ENCODE results near the gene TMEM138. TPM values are rescaled to one million over a fixed set of nuclear protein-coding genes. Genes with fewer than 3 reads are reported as not detected.

Gene TMEM138
- total RNA-seq, 3 donors from 2014 or later = 24.6 to 38.5 (median 32.8) TPM

- Histone ChIP-seq H3K9me3 (no peaks in the 10 kb centered on the region), H3K27ac (peak overlapping the region; percentile 58 to 92), H3K4me1 (peaks cover 4 to 10% of the 10 kb centered on the region in 2 donors), H3K36me3 (peaks cover 7% of the 10 kb centered on the region), H3K4me3 (no peak overlapping the region), H3K27me3 (no peaks in the 10 kb centered on the region)
- no peak for DNase-seq (ENCODE audit: low spot score in 2 of 2)
- no peak for TF ChIP-seq CTCF (IDR thresholded peaks at IDR 0.05)
- intact Hi-C loops (cut with DNase I; ENCODE audit: low total_unique reads) = no loop called here
These were observed 41.5 kb downstream of the TMEM138 start for GRCh38 chr11:61403658-61404057.

DNA sequence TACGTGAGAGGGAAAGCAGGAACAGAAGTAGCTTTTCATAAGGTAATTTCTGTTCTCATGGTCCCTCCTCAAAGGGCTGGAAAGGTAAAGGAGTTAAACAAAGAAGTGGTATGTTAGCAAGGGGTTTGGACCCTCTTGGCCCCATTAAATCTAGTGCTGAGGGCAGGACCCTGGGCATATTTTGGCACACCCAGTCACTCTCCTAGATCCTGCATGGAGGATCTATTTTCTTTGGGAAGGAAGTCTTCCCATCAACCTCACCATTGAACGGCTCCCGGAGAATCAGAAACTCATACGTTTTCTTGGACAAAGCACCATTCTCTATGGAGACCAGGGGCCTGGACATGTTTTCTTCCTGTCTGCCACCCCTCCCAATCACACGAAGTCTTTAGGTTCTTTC, 41.9 kb downstream of the TMEM138 start:
- TF ChIP-seq CTCF (IDR thresholded peaks at IDR 0.05) = no peak
- TF ChIP-seq POLR2A (IDR thresholded peaks at IDR 0.05) = no peak
- TF ChIP-seq POLR2AphosphoS5 (IDR thresholded peaks at IDR 0.05) = no peak
- no peak overlapping the region for H3K4me3 ChIP-seq
- H3K27ac ChIP-seq = peak overlapping the region; percentile 58 to 92
- peaks cover 7% of the 10 kb centered on the region for H3K36me3 ChIP-seq
- intact Hi-C loops (cut with DNase I; ENCODE audit: low total_unique reads) = no loop called here
- no peaks in the 10 kb centered on the region for H3K27me3 ChIP-seq
- no peak for DNase-seq (ENCODE audit: low spot score in 2 of 2)
- peaks cover 4 to 10% of the 10 kb centered on the region in 2 donors for H3K4me1 ChIP-seq
- H3K9me3 ChIP-seq = no peaks in the 10 kb centered on the region

GRCh38 chr11:61404641-61405040, 42.5 kb downstream of the TMEM138 start:
- peaks cover 7% of the 10 kb centered on the region for H3K36me3 ChIP-seq
- no peak for DNase-seq (ENCODE audit: low spot score in 2 of 2)
- TF ChIP-seq POLR2AphosphoS5 (IDR thresholded peaks at IDR 0.05) (no peak), POLR2A (IDR thresholded peaks at IDR 0.05) (no peak), CTCF (IDR thresholded peaks at IDR 0.05) (no peak)
- no peaks in the 10 kb centered on the region for H3K27me3 ChIP-seq
- intact Hi-C loops (cut with DNase I; ENCODE audit: low total_unique reads) = no loop called here
- peaks cover 4 to 10% of the 10 kb centered on the region in 2 donors for H3K4me1 ChIP-seq
- H3K4me3 ChIP-seq = no peak overlapping the region
- H3K9me3 ChIP-seq = no peaks in the 10 kb centered on the region
- peak overlapping the region; percentile 58 to 92 for H3K27ac ChIP-seq

GRCh38 chr11:61406067-61406466, 43.9 kb downstream of the TMEM138 start:
- no peaks in the 10 kb centered on the region for H3K27me3 ChIP-seq
- H3K4me3 ChIP-seq = no peak overlapping the region
- H3K9me3 ChIP-seq = no peaks in the 10 kb centered on the region
- intact Hi-C loops (cut with DNase I; ENCODE audit: low total_unique reads) = no loop called here
- H3K36me3 ChIP-seq = peaks cover 7% of the 10 kb centered on the region
- peaks cover 4 to 10% of the 10 kb centered on the region in 2 donors for H3K4me1 ChIP-seq
- H3K27ac ChIP-seq = peak overlapping the region; percentile 74 to 92
- TF ChIP-seq POLR2A (IDR thresholded peaks at IDR 0.05) = no peak
- no peak for TF ChIP-seq POLR2AphosphoS5 (IDR thresholded peaks at IDR 0.05)
- TF ChIP-seq CTCF (IDR thresholded peaks at IDR 0.05) = no peak
- DNase-seq (ENCODE audit: low spot score in 2 of 2) = peak in 1 of 2 donors; percentile 51

DNA sequence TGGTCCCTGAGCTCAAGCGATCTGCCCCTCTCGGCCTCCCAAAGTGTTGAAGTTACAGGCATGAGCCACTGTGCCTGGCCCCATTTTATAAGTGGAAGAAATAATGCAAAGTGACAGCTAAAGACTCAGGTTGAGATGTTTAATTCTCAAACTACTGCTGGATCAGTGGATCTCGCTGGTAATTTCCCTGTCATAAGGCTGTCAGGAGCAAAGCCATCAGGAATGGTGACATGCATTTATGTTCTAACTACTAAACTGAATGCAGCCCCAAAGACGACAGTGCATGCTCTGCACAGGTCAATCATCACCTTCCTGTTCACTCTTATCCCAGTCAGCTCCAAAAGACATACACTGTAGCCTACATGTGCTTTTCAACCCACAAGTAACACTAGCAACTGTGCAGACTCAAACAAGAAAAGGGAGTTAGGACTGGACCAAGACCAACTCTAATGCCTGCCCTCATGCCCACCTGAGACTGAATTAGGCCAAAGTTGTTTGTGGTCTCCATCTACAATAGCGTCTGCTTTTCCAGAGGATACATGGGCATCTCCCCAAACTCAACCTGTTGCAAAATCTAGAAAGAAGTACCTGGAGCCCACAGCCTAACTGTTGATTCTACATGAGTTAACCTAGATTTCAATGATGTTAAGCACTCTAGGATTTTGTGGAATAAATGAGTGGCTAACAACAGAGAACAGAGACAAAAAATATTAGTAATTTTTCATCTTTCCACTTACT, 45.0 kb downstream of the TMEM138 start:
- no peak for DNase-seq (ENCODE audit: low spot score in 2 of 2)
- Histone ChIP-seq H3K4me3 (no peak overlapping the region), H3K4me1 (peaks cover 4 to 10% of the 10 kb centered on the region in 2 donors), H3K27ac (peak overlapping the region; percentile 74 to 92), H3K9me3 (no peaks in the 10 kb centered on the region), H3K36me3 (peaks cover 13% of the 10 kb centered on the region), H3K27me3 (no peaks in the 10 kb centered on the region)
- intact Hi-C loops (cut with DNase I; ENCODE audit: low total_unique reads) = no loop called here
- TF ChIP-seq CTCF (IDR thresholded peaks at IDR 0.05) (no peak), POLR2AphosphoS5 (IDR thresholded peaks at IDR 0.05) (no peak), POLR2A (IDR thresholded peaks at IDR 0.05) (no peak)
